ENCODE measurements around the gene MYEOV.

MYEOV gene

DNA sequence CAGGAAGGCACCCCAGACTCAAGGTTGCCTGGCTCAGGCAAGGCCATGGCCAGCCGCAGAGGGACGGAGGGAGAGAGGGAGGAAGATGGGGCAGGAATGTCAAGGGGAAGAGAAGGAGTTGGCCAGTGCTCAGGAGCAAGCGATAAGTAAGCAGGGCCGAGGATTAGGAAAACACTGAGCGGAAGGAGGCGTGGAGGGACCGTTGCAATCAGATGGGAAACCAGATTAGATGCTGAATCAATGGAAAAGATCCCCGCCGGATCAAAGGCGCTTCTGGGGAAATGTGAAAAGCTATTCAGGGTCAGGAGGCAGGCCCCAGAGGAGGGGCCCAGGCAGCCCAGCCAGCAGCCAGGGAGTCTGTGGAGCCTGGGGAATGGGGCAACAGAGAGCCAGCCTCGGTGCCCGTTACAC, 26.6 kb upstream of the MYEOV start:
- no peak for DNase-seq

DNA sequence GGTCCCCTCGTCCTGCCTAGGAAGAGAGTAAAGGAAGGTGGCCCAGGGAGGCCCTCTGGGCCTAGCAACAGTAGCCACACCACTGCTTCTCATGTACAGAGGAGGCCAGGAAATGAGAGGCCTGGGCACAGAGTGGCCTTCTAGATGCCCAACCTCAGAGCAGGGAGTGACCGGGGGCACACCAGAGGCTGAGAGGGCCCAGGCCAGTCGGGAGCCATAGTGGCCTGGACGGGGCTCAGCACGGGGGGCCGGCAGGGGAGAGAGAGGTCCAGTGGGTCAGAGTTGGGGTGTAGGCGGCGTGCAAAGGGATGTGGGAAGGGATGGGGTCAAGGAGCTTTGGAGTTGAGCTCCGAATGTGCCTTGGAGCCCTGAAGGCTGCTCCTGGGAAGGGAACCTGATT, 25.0 kb upstream of the MYEOV start:
- DNase-seq, result no peak

DNA sequence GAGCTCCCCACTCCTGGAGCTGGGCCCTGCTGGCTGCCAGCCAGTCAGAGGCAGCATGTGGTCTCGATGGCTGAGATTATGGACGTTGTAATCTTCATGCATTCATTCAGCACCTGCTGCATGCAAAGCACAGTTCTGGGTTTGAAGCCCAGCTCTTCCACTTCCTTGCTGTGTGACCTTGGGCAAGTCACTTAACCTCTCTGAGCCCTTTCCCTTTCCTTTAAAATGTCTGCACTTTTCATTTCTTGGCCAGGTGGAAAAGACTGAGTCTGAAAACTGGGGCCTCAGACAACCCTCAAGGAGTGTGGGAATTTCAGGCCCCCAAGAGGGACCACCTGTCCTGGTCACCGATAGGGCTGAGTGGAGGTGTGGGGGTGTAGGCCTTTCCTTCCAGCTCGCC, 24.6 kb upstream of the MYEOV start:
- DNase-seq, result no peak

DNA sequence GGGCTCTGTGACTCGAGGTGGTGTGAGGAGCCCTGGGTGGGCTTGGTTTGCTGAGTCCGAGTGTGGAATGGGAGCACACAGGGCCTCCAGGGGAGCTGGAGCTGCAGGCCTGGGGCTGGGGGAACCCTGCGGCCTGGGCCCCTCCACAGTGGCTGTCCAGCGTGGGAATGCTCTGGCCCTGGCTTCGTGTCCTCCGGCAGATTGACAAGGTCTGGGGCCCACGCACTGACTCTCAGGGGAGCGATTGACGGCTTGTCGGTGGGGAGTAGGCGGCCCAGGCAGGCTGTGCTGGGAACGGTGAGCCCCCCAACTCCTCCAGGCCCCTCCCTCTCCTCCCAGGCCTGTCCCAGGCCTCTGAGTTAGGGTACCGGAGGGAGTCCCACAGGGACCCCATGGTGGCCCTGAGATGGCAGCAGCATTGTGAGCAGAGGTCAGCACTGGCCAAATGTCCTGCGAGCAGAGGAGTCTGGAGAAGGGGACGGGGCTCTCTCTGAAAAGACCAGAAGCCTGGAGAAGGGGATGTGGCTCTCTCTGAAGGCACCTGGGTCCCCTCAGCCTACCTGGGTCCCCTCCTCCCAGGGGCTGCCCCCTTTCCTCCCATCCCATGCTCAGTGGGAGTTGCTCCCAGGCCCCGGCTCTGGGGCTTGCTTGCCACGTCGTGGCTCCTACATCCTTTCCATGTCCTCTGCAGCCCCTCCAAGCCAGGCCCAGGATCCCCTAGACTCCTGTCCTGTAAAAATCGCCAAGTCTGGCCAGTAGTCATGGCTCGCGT, 23.8 kb upstream of the MYEOV start:
- no peak for DNase-seq

DNA sequence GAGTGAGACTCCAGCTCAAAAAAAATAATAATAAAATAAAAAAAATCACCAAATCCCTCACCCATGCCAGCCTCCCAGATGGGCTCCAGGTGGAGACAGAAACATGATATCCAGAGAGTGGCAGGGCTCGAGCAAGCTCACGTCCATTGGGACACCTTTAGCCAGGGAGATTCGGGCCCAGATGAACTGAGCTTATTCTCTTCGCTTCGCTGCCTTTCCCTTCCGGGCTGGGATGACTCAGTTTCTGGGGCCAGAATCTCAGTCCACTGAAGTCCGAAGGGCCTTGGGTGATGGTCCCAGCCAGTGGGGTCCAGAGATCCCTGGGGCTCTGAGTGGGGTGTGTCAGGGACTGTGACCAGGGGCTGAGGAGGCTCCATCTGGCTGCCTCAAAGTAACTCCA, 23.0 kb upstream of the MYEOV start:
- no peak for DNase-seq

DNA sequence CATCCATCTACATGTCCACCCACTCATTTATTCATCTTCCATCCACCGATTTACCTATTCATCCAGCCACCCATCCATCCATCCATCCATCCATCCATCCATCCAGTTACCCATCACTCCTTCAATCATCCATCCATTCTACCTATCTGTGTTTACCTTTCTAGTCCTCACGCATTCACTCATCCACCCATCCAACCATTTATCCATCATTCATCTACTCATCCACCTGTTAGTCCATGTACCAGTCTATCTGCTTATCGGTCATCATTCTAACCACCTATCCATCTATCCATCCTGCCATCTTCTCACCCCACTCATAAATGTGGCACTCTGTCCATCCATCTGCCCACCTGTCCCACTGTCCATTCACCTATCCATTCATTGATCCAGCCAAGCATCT, 21.9 kb upstream of the MYEOV start:
- DNase-seq, result no peak

DNA sequence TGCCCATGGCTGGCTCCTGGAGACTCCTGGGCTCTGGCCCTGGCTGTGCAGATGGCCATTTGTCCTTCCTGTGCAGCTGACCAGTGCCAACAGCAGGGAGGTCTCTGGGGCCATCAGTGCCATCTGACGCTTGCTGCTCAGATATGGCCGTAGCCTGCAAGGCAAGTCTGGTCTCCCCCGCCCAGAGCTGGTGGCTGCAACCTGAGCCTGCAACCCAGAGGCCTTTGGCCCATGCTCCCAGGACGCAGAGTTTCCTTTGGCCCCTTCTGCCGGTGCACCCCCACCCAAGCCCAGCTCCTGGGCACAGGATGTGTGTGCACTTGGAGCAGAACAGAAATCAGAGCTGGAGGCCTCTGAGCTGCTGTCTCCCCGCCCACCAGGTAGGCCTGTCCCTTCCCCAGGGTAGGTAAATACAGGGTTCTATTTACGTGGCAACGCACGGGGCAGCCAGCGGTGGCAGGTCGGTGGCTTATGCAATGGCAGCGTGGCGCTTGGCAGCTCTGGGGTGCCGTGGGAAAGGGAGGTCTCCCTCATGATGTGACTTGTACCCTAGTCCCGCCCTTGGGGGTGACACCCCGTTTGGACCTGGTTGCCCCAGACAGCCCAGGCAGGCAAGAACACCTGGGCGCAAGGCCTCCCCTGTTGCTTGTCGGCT, 21.0 kb upstream of the MYEOV start:
- DNase-seq, result no peak

DNA sequence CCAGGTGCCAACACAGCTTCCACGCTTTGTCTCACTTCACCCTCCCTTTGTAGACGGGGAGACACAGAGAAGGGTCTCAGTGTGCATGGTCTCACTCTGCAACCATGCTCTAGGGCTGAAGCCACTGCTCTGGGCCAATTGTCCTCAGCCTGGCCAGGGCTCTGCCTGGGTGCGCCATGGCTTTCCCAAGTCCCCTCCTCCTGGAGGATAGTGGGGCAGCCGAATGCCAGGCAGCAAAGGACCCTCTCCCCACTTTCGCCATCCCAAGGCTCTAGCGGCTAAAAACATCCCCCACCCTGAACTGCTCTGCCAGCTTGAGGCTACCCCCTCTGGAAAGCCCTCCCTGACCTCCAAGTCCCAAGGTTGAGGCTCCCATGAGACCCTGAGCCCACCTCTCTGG, 20.4 kb upstream of the MYEOV start:
- no peak for DNase-seq

DNA sequence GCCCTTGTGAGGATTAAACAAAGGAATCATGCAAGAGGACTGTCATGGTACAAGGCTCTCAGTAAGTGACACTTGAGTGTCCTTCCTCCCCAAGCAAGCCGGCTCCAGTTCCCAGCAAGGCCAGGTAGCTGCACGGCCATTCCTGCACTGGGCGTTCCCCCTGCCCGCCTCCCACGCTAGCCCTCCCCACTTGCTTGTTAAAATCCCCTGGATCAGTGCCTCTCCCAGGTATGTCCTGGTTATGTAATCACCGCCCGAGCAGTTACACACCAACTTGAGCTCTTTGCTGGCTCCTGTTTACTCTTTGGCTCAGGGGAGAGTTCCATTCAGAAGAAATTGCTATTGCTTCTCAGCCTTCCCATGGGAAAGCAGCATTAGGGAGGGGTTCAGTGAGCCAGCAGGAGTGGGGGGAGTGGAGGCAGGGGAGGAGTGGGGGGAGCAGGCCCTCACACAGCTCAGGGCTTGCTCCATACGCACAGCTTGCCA, 19.4 kb upstream of the MYEOV start:
- DNase-seq, result no peak

DNA sequence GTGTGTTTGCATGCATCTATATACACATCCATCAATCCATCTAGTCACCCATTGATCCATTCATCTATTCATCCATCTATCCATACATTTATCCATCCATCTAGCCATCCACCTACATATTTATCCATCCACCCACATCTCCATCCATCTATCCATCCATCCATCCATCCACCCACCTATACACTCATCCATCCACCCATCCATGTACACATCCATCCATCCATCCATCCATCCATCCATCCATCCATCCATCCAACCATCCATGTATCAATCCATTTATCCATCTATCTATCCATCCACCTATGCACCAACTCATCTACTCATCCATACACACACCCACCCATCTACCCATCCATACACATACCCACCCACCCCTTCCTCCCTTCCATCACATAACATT, 18.8 kb upstream of the MYEOV start:
- DNase-seq, result no peak

DNA sequence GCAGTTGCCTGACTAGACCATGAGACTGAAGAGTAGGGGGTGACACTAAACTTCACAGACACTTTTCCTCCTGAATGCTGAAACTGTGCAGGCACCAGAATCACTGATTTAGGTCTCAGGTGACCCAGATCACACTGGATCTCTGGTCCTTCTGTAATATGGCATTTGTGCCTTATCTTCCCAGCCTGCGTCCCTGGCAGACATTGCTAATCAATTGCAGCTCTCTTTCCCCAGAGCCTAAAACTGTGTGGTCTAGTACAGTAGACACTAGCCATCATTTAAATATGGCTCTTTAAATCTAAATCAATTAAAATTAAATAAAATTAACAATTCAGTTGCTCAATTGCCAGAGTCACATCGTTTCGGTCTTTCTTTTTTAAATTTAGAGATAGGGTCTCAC, 17.8 kb upstream of the MYEOV start:
- DNase-seq, result no peak

DNA sequence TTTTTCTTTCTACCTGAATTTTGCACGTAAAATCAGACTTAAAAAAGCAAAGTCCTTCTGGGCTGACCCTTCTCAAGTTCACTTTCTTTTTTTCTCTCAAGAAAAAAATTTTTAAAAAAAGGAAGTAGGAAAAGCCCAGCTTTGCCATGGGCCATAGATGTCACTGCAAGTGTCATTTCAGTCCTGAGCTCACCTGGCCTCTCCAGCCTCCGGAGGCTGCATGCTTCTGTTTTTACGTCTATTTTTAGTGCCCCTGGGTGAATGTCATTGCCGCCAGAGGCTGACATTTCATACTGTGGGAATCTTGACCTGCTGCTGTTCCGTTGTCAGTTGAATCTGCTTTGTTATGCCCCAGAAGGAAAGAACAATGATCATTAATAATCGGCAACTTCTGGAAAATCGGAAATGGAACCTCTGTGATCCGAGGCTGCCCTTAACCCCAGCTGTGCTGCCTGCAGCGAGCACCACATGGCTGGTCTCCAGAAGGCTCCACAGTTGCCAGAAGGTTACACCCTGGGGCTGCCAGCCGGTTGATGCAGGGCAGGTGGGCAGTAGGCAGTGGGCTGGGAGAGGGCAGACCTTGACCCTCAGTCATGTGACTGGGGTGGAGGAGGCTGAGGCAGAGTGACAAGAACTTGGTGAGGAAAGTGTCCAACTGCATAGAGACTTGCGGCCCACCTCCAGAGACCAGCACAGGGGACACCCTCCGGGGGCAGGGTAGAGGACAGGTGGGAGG, 16.7 kb upstream of the MYEOV start:
- no peak for DNase-seq

DNA sequence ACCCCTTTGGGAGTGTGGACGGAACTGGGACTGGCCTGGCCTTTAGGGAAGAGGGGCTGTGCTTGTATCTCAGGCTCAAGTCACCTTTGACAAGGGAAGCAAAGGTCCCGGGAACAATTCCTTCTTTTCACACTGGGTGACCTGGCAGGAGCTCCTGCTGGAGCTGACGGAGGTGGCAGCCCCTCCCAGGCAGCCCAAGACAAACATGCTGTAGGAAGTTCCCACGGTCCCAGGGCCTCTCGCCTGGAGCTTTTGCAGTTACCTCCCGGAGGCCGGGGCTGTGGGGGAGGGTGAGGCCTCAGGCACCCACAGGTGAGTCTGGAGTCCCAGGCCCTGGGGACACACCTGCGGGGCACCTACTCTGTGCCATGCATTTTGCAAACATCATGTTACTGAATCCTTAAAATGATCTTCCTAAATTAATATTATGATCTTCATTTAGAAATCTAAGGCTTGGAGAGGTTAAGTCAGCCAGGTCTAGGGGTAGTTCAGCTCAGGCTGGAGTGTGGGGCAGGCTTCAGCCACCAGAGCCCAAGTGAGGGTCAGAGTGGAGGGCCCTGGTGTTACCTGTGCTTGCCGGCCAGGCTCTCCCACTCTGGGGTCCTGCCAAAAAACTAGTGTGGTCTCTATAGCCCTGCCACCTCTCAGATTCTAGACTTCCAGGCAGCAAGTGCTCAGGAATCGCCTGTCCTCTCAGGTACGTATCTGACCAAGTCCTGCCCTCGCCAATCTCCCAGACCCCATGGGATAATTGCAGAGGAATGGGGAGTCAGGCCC, 15.7 kb upstream of the MYEOV start:
- no peak for DNase-seq

DNA sequence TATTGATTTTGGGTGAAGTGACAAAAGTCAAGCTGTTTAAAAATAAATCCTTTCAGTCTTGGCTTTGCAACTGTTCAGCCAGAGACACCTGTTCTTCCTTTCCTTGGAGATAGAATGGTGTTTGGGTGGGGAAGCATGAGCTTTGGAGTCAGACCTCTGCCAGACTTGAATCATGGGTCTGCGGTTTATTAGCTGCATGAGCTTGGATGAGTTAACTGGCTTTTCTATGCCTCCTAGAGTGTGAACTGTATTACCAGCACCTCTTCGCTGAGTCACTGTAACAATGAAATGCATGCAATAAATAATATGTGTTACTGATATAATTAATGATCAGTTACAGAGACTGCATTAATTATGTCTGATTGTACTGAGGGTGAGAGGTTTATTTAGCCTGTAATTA, 13.5 kb upstream of the MYEOV start:
- no peak for DNase-seq

DNA sequence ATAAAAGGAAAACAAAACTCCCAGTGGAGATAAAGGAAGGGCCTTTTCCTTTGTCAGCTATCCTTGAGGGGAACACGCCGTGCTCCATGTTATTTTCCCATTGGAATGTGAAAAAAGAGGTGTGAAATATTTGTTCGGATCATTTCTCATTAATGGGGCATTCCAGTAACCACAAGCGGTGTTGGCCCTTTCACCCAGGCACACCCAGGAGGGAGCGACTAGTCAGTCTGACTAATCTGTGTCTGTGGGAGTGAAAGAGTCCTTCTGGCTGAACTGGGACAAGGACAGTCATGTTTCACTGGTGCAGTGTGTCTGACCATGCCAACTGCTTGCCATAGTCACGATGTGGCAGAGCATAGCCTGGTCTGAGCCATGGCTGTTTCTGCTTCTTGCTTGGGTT, 13.0 kb upstream of the MYEOV start:
- no peak for DNase-seq

DNA sequence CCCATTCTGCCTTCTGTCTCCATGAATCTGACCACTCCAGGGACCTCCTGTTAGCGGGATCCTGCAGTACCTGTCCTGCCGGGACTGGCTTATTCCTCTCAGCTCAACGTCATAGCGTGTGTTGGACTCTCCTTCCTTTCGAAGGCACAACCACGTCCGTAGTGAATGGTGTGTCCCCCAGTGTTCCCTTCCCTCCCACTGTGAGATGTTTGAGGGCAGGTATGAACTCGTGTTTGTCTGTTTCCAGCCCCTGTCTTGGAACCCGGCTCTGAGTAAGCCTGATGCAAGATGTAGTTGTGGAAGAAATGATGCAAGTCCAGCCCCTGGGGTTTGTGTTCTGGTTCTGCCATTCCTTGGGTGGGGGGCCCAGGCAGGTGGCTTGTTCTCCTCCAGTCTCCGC, 10.5 kb upstream of the MYEOV start:
- no peak for DNase-seq

DNA sequence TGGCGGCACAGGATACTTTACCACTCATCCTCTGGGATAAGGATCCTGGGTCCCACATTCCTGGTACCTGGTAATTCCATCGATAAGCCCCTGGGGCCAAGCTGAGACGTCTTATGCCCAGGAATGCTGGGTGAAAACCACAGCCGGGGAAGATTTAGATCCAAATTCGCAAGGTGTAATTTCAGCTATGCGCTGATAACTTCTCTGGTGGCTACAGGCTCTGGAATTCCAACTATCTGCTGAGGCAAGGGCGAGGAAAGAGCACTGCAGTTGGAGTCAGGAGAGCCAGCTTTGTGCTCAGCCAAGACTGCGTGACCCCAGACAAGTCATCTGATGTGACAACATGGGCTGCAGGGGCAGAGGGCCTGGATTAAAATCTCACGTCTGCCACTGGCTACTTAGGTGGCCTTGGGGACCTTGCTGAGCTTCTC, 9.9 kb upstream of the MYEOV start:
- DNase-seq, result no peak

DNA sequence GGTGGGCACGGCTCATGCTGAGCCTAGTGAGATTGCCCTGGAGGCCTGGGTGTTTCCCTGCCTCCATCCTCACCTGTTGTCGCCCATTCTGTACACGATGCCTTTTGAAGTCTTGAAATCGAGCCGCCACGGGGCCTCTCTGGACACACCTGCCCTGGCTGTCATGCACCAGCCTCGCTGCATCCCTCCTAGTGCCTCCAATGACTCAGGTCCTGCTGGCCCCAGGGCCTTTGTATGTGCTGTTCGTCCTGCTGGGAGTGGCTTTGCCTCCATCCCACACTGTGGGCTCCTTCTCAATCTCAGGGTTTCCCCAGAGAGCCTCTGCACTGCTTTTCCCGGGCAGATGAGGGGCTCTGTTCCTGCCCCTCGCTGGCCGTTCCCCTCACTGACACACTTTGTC, 8.9 kb upstream of the MYEOV start:
- no peak for DNase-seq

DNA sequence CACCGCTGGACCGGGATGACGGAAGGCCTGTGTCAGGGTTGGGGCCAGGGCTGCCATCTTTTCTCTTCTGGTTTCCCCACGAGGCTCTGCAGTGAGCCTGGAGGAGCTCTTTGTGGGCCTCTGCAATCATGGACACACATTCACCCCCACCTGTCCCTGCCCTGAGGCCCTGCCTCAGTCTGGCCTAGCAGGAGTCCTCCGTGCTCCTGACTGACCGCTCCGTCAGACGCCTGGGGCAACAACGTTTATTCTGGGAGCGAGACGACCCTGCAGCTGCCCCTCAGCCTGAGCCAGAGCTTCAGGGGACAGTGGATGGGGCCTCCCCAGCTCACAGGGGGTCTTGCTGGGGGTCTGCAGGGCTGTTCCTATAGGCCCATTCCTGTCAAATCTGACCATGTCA, 8.2 kb upstream of the MYEOV start:
- no peak for DNase-seq

DNA sequence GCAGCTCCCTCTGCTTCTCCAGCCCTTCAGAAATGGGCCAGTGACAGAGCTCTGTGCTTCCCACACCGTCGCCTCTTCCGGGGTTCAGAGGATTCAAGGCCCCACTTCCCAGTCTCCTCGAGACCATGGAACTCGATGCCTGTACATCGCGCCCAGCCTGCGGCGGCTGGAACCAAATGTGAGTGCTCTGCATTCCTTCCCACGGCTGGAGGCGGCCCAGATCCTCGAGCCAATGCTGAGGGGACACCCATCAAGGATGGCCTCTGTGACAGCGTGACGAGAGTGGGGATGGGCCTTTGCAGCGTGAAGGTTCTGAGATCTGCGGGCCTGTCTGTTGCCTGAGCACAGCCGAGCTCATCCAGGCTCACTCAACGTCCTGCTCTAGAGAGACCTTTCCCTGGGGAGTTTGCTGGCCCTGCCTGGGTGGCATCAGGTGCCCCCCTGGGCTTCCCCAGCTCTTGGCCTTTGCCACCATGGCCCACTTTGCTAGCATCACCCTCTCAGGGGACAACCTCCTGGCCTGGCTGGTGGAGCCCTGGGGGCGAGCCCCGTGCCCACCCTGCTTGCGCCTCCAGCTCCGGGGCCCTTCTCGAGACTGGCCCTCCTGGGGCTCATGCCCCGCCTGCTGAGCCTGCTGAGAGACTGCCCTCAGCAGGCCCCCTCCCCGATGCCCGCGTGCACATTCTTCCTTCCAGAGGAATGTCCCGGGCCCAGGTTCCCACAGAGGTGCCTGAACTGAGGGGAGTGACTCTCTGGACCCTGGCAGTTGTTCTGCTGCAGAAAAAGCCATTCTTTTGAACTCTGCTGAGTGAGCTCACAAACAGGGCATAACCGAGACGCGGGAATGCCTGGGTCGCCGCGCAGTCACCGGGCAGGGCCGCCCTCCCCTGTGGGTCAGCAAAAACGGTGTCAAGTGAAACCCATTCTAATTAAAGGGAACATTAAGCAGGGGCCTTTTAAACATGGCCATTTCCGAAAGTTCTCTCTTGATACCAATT, 7.3 kb upstream of the MYEOV start:
- no peak for DNase-seq

DNA sequence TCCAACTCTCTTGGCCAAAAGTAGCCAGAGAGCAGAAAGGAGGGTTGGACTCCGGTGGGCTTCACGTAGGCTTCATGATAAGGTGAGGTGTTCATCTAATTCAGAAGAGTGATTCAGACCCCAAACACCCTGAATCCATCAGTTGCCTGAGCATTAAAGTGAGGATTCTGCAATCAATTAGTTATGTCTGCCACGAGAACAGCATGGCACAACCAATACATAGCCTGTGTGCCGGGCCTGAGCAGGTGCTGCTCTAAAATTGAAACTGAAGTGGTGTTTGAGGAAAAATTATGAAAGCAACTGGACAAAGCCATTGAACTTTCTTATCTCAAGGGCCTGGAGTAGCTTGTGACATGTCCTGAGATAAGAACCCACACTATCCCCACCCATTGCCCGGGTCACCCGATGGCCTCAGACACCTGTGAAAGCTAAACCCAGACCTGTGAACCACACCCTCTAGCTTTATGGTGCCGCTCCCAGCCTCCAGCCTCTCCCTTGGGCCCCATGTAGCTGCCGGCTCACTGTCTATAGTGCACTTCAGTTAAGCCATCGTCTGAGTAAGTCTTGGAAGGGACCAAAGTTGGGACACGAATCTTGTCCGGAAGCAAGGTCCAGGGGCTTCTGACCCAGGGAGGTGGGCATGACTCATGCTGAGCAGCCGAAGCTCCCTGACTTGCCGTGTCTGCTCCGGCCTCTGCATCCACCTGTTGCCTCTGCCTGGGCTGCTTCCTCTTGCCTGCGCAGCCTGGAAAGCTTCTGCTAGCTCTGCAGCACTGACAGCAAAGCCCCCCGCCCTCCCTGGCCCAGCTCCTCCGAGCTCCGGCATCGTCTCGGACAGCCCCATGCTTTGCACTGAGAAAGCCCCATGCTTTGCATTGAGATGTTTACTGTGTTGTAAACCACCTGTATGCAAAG, 5.7 kb upstream of the MYEOV start:
- no peak for DNase-seq
